Measurements from ENCODE around the gene APBB1IP.

Gene APBB1IP

DNA sequence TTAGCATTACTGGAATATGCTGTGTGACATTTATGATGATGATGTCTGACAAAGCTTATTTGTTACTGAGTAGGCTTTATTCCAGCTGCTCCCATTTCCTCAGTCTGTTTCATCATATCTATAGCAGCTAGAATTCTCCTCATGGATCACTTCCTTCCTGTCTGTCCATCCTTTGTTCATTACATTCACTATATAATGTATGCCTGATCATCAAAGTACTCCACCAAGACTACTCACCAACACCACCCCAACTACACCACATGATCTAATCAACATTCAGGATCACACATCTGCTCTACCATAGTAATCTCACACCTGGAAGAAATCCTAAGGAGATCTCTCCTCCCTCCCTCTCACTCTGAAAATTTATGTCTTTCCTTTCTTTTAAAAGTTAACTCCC lies 61.3 kb downstream of the APBB1IP start:
- no peaks in the 10 kb centered on the region for H3K9me3 ChIP-seq (ENCODE audit: control insufficient read depth, insufficient read depth, low read depth, low read length)
- no peak overlapping the region for H3K4me3 ChIP-seq (ENCODE audit: low read depth, low read length)
- TF ChIP-seq ZNF654 (tag by site-specific recombination; IDR thresholded peaks at IDR 0.05; ENCODE audit: low read depth) (no peak), ZBTB21 (tag by site-specific recombination; IDR thresholded peaks at IDR 0.05) (no peak), ZNF701 (tag by site-specific recombination; IDR thresholded peaks at IDR 0.05) (no peak), ZNF585B (tag by site-specific recombination; IDR thresholded peaks at IDR 0.05) (no peak), ZNF274 (IDR thresholded peaks at IDR 0.05; ENCODE audit: low read length) (no peak), ZNF274 (tag by site-specific recombination; IDR thresholded peaks at IDR 0.05; ENCODE audit: borderline replicate concordance) (no peak), ZNF174 (tag by site-specific recombination; IDR thresholded peaks at IDR 0.05) (no peak), EGR2 (tag by site-specific recombination; IDR thresholded peaks at IDR 0.05; ENCODE audit: low read depth) (no peak), ZNF37A (tag by site-specific recombination; IDR thresholded peaks at IDR 0.05) (no peak), ZNF521 (tag by site-specific recombination; IDR thresholded peaks at IDR 0.05) (no peak), ZBTB48 (tag by site-specific recombination; IDR thresholded peaks at IDR 0.05) (no peak), ZNF138 (tag by site-specific recombination; IDR thresholded peaks at IDR 0.05; ENCODE audit: borderline replicate concordance) (no peak)
- TF ChIP-seq, protein P1, sequence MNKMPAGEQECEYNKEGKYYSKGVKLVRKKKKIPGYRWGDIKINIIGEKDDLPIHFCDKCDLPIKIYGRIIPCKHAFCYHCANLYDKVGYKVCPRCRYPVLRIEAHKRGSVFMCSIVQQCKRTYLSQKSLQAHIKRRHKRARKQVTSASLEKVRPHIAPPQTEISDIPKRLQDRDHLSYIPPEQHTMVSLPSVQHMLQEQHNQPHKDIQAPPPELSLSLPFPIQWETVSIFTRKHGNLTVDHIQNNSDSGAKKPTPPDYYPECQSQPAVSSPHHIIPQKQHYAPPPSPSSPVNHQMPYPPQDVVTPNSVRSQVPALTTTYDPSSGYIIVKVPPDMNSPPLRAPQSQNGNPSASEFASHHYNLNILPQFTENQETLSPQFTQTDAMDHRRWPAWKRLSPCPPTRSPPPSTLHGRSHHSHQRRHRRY (tag by site-specific recombination; IDR thresholded peaks at IDR 0.05): no peak
- TF ChIP-seq, protein P2, sequence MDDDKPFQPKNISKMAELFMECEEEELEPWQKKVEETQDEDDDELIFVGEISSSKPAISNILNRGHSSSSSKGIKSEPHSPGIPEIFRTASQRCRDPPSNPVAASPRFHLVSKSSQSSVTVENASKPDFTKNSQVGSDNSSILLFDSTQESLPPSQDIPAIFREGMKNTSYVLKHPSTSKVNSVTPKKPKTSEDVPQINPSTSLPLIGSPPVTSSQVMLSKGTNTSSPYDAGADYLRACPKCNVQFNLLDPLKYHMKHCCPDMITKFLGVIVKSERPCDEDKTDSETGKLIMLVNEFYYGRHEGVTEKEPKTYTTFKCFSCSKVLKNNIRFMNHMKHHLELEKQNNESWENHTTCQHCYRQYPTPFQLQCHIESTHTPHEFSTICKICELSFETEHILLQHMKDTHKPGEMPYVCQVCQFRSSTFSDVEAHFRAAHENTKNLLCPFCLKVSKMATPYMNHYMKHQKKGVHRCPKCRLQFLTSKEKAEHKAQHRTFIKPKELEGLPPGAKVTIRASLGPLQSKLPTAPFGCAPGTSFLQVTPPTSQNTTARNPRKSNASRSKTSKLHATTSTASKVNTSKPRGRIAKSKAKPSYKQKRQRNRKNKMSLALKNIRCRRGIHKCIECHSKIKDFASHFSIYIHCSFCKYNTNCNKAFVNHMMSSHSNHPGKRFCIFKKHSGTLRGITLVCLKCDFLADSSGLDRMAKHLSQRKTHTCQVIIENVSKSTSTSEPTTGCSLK (tag by site-specific recombination; IDR thresholded peaks at IDR 0.05): no peak
- TF ChIP-seq, protein P3, sequence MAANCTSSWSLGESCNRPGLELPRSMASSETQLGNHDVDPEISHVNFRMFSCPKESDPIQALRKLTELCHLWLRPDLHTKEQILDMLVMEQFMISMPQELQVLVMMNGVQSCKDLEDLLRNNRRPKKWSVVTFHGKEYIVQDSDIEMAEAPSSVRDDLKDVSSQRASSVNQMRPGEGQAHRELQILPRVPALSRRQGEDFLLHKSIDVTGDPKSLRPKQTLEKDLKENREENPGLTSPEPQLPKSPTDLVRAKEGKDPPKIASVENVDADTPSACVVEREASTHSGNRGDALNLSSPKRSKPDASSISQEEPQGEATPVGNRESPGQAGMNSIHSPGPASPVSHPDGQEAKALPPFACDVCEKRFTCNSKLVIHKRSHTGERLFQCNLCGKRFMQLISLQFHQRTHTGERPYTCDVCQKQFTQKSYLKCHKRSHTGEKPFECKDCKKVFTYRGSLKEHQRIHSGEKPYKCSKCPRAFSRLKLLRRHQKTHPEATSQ (tag by site-specific recombination; IDR thresholded peaks at IDR 0.05): no peak
- TF ChIP-seq, protein P4, sequence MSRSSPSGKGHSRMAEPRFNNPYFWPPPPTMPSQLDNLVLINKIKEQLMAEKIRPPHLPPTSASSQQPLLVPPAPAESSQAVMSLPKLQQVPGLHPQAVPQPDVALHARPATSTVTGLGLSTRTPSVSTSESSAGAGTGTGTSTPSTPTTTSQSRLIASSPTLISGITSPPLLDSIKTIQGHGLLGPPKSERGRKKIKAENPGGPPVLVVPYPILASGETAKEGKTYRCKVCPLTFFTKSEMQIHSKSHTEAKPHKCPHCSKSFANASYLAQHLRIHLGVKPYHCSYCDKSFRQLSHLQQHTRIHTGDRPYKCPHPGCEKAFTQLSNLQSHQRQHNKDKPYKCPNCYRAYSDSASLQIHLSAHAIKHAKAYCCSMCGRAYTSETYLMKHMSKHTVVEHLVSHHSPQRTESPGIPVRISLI (tag by site-specific recombination; IDR thresholded peaks at IDR 0.05): no peak
- H3K36me3 ChIP-seq (ENCODE audit: control insufficient read depth in 2 of 2, insufficient read depth in 1 of 2, low read length in 2 of 2): no peaks in the 10 kb centered on the region
- POLR2A ChIA-PET: no interaction called here
- CTCF ChIA-PET: interaction anchor here (0.7 kb wide), 1 partner anchor 58 kb away, joined by 3 read pairs; no protein-coding TSS in a partner anchor
- H3K27ac ChIP-seq (ENCODE audit: extremely low read depth, low read depth, low read length): no peak overlapping the region
- H3K4me1 ChIP-seq (ENCODE audit: control insufficient read depth, insufficient read depth, low read length): no peaks in the 10 kb centered on the region

DNA sequence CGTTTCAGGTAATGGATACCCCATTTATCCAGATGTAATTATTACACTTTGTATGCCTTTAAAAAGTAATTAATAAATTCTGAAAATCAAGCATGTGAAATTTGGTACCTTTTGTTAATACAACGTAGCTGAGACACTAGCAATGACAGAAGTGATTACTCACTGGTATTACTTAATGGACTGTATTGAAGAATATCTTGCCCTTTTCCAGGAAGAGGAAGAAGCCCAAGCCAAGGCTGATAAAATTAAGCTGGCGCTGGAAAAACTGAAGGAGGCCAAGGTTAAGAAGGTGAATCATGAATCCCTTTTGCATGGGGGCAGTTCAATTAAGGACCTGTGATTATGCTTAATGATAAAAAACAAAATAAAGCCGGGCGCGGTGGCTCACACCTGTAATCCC lies 64.8 kb downstream of the APBB1IP start:
- Histone ChIP-seq H3K9me3 (ENCODE audit: control insufficient read depth, insufficient read depth, low read depth, low read length) (no peaks in the 10 kb centered on the region), H3K36me3 (ENCODE audit: control insufficient read depth in 2 of 2, insufficient read depth in 1 of 2, low read length in 2 of 2) (no peaks in the 10 kb centered on the region), H3K4me1 (ENCODE audit: control insufficient read depth, insufficient read depth, low read length) (no peaks in the 10 kb centered on the region), H3K27ac (ENCODE audit: extremely low read depth, low read depth, low read length) (no peak overlapping the region), H3K4me3 (ENCODE audit: low read depth, low read length) (no peak overlapping the region)
- ChIA-PET CTCF (interaction anchor here (1.4 to 2.0 kb wide), 4 partner anchors 9 to 53 kb away, joined by 3 to 16 read pairs (median 6); no protein-coding TSS in a partner anchor), POLR2A (no interaction called here)
- no peak for TF ChIP-seq HOXA7 (CRISPR knock-in tag; IDR thresholded peaks at IDR 0.05; ENCODE audit: borderline replicate concordance)

DNA sequence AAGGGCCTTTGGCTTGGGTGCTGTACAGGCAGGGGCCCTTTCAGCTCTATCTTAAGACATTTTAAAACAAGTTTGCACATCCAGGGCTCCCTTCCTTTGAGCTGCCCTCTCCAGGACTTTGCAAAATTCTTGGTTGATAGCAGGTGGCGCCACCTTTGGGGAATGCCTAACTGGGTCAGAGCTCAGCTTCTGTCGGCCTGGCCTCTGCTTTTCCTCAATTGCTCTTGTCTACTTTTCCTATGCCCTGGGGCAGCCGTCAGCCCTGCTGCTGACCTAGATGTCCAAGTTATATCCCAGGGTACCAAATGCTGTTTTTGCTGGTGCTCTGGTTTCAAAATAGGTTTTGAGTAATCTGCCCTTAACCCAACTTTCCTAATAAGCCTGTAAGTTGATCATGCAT lies 65.8 kb downstream of the APBB1IP start:
- H3K9me3 ChIP-seq (ENCODE audit: control insufficient read depth, insufficient read depth, low read depth, low read length): no peaks in the 10 kb centered on the region
- no peaks in the 10 kb centered on the region for H3K36me3 ChIP-seq (ENCODE audit: control insufficient read depth in 2 of 2, insufficient read depth in 1 of 2, low read length in 2 of 2)
- ChIA-PET POLR2A (no interaction called here), CTCF (interaction anchor here (0.7 to 2.0 kb wide), 9 partner anchors 10 to 168 kb away, joined by 3 to 16 read pairs (median 3); no protein-coding TSS in a partner anchor)
- no peaks in the 10 kb centered on the region for H3K4me1 ChIP-seq (ENCODE audit: control insufficient read depth, insufficient read depth, low read length)
- H3K4me3 ChIP-seq (ENCODE audit: low read depth, low read length): no peak overlapping the region
- H3K27ac ChIP-seq (ENCODE audit: extremely low read depth, low read depth, low read length): no peak overlapping the region
- TF ChIP-seq ZNF391 (tag by site-specific recombination; IDR thresholded peaks at IDR 0.05; ENCODE audit: borderline replicate concordance, low read depth): no peak
- no peak for TF ChIP-seq ZNF561 (tag by site-specific recombination; IDR thresholded peaks at IDR 0.05; ENCODE audit: borderline replicate concordance)
- no peak for TF ChIP-seq SP3 (tag by site-specific recombination; IDR thresholded peaks at IDR 0.05)
- TF ChIP-seq, protein P5, sequence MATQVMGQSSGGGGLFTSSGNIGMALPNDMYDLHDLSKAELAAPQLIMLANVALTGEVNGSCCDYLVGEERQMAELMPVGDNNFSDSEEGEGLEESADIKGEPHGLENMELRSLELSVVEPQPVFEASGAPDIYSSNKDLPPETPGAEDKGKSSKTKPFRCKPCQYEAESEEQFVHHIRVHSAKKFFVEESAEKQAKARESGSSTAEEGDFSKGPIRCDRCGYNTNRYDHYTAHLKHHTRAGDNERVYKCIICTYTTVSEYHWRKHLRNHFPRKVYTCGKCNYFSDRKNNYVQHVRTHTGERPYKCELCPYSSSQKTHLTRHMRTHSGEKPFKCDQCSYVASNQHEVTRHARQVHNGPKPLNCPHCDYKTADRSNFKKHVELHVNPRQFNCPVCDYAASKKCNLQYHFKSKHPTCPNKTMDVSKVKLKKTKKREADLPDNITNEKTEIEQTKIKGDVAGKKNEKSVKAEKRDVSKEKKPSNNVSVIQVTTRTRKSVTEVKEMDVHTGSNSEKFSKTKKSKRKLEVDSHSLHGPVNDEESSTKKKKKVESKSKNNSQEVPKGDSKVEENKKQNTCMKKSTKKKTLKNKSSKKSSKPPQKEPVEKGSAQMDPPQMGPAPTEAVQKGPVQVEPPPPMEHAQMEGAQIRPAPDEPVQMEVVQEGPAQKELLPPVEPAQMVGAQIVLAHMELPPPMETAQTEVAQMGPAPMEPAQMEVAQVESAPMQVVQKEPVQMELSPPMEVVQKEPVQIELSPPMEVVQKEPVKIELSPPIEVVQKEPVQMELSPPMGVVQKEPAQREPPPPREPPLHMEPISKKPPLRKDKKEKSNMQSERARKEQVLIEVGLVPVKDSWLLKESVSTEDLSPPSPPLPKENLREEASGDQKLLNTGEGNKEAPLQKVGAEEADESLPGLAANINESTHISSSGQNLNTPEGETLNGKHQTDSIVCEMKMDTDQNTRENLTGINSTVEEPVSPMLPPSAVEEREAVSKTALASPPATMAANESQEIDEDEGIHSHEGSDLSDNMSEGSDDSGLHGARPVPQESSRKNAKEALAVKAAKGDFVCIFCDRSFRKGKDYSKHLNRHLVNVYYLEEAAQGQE (tag by site-specific recombination; IDR thresholded peaks at IDR 0.05): no peak
- TF ChIP-seq EGR2 (tag by site-specific recombination; IDR thresholded peaks at IDR 0.05; ENCODE audit: low read depth): no peak
- no peak for TF ChIP-seq ZNF266 (tag by site-specific recombination; IDR thresholded peaks at IDR 0.05; ENCODE audit: low read depth)
- TF ChIP-seq ZNF654 (tag by site-specific recombination; IDR thresholded peaks at IDR 0.05; ENCODE audit: low read depth): no peak
- TF ChIP-seq ZNF837 (tag by site-specific recombination; IDR thresholded peaks at IDR 0.05): no peak

Measured in HEK293 (cell line).